ENCODE measurements around the gene GPR152.

GPR152 gene, protein sequence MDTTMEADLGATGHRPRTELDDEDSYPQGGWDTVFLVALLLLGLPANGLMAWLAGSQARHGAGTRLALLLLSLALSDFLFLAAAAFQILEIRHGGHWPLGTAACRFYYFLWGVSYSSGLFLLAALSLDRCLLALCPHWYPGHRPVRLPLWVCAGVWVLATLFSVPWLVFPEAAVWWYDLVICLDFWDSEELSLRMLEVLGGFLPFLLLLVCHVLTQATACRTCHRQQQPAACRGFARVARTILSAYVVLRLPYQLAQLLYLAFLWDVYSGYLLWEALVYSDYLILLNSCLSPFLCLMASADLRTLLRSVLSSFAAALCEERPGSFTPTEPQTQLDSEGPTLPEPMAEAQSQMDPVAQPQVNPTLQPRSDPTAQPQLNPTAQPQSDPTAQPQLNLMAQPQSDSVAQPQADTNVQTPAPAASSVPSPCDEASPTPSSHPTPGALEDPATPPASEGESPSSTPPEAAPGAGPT

DNA sequence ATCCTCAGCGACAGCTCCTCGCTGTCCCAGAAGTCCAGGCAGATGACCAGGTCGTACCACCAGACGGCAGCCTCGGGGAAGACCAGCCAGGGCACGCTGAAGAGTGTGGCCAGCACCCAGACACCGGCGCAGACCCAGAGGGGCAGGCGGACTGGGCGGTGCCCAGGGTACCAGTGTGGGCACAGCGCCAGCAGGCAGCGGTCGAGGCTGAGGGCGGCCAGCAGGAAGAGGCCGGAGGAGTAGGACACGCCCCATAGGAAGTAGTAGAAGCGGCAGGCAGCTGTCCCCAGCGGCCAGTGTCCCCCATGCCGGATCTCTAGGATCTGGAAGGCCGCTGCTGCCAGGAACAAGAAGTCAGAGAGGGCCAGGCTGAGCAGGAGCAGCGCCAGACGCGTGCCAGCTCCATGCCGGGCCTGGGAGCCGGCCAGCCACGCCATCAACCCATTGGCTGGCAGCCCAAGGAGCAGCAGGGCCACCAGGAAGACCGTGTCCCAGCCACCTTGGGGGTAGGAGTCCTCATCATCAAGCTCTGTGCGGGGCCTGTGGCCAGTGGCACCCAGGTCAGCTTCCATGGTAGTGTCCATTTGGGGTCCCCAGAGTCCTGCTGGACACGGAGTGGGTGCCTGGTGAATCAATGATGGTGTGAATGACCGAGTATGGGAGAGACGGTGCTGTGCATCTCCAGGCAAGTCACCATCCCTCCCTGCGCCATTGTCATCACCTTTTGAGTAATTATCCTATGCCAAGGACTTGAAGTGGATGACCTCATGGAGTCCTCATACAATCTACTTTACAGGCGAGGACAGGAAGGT lies at the start of gene GPR152:
TSS of gene GPR152 (minus strand) at position 589 of the 812 bp plus-strand sequence. CDS start at position 584, 5 bp downstream.
- DNase-seq = peak; percentile 4

DNA sequence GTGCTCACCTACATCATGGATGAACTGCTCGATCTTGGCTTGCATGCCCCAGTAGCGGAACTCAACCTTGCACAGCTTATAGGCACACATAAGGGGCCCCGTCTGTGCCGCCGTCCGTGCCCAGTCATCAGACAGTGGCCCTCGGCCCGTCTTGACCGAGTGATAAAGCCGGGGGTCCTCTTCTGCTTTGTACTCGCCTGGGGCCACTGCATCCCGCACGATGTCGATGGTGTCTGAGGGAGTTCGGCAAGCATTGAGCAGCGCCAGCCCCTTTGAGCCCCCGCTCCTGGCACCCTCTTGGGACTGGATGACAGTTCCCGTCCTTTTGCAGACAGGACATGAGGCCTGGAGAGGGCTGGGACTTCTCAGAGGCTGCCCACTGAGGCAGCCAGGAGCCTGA lies 49.3 kb upstream of the GPR152 start:
- DNase-seq = no peak

DNA sequence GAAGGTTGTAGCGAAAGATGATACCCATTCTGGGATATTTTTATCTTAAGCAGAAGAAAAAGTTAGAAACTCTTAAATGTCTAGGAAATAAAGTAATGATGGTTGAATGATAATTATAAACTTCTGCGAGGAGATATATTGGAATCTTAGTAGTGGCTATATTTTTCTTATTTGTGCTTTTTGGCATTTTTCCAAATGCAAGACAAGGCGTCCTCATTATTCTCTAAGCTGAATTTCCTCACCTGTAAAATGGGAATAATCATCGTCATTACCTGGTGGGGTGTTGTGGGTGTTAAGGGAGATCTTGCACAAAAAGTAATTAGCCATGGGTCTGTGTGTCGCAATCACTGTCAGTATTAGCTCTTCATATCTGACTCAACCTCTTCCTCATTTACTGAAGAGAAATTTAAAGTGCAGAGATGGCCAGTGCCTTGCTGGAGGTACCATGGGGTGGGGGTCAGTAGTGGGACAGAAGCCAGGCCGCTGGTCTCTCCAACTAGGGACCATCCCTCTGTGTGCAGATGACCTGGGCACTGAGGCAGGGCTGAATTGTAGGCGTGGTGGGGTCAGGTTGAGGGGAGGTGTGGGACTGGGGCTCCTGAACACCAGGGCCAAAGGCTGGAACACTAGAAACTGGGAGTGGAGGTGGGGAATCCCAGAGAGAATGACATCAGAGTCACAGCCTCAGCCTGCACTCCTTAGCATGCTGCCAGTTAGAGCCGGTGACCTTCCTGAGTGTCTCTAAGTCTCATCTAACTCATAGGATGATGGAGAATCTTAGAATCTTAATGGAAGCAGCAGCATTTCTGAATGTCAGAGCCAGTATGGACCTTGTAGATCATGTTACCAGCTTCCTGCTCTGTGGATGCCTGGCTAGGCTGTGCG lies 48.5 kb upstream of the GPR152 start:
- DNase-seq = no peak

DNA sequence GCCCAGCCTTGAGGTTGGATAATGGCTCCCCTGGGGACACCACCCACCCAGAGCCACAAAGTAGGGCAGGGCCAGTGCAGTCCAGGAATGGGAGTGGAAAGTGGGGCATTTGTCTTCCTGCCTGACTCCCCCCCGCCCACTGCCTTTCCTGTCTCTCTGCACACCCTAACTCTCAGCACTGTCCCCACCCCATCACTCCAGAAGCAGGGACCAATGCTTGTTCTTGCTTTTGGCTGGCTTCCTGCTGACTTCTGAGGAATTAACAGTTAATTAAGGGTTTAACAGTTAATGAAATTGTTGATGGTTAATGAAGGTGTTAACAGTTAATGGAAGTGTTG lies 47.9 kb upstream of the GPR152 start:
- no peak for DNase-seq

DNA sequence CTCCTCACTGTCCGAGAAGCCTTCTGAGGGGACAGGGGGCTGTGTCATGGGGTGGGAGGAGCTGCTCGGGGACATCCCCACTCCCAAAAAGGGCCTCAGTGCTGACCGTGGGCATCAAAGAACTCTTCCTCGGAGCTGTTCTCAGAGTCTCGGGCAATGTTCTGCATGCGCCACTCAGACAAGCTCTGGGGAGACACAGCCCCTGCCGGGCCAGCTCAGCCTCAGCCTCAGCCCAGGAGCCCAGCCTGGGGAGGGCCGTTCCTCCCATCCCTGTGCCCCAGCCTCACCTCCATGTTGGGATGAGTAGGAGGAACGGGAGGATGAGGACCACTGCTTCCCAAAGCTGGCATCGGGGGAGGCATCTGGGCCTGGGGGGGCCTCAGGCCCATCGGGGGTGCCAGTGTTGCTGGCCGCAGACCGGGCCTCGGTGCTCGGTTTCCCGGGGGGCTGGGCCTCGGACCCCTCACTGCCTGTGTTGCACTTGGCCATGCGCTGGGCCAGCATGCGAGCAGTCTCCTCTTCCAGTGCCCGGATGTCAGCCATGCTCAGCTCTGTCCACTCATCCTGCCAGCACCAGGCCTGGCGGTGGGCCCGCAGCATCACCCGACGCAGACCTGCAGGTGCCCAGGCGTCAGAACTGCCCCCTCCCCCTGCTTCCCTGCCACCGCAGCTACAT lies 47.4 kb upstream of the GPR152 start:
- DNase-seq = no peak

DNA sequence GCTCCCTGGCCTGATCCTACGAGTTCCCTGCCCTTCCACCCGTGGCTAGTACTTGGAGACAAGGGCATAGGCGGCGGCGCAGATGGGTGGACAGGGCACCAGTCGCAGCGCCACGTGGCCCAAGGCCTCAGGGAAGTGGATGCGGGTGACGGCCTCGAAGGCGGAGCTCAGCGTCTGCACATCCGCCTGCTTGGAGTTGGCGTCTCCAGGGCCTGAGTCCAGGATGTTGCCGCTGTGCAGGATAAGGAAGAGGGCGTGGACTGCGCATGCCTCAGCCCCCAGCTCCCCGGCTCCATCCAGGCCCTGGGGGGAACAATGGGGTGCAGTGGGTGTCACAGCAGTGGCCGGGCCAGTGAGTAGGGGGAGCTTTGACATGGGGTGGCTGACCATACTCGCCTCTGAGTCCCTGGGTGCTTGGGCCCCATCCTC lies 46.0 kb upstream of the GPR152 start:
- DNase-seq = no peak

DNA sequence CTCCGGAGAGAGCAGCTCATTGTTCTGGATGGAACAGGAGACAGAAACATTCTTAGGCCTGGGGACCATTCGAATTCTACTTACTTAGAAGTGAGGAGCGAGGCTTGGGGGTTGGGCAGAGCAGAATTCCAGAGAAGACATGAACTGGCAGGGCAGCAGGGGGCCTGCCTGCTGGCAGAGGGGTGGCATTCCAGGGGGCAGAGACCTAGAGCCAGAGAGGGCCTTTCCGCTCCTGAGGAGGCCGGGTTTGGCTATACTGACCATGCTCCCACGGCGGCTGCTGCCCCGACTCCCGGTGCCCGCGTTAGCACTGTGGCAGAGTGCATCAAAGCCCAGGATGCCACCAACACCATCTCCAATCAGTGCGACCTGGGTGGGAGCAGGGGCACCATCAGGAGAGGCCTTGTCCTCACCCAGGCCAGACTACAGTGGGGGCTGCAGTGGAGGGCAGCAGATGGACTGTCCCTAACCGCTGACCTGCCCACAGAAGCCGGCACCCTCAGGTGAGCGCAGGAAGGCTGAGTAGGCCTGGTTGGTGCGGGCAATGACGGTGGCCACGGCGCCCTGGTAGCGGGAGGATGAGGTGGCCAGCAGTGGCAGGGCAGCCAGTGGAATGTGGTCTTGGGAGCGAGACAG lies 45.2 kb upstream of the GPR152 start:
- no peak for DNase-seq

DNA sequence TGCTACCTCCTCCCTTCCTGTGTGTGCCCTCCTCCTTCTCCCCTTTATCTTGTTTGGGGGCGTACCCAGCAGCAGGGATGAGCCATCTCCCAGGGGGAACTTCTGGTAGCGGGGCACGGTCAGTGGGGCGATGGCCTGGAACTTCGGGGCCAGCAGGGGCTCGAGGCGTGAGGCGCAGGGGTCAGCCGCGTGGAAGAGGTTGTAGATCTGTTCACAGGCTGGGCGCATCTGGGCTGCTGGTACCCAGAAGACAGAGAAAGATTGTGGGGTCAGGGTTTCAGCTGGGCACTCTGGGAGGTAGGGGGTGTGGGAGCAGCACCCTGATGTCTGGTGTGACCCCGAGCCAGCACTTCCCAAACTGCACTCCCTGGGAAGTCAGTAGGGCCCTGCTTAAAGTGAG lies 43.6 kb upstream of the GPR152 start:
- no peak for DNase-seq

DNA sequence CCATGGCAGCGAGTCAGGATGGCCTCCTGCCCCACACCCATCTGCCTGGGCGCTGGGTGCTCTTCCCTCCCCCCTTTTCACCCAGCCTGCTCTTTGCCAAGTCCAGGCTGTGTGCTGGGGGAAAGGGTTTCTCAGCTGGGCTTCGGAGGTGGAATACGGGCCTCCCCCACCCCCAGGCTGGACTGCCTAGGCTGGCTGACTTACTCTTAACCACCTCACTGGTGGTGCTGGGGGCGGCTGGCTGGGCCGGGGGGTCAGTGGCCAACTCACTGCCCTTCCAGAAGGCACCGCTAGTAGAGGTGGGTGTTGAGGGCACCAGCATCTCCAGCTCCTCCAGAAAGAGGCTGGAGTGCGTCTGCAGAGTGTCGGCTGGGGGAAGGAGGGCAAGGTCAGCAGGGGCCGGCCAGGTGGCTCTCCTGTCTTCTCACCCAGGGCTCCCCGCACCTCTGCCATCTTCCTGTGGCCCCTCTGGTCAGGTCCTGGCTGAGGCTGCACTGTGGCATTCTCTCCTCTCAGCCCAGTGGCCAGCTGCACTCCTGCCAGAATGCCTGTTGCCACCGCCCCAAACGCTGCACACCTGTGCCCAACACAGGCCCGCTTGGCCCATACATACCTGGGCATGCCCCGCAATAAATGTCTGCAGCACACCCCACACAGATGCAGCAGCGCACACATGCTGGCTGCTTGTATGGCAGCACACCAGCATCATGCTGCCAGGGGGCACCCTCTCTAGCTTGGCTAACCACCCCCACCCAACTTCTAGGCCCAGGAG lies 42.9 kb upstream of the GPR152 start:
- DNase-seq = no peak

DNA sequence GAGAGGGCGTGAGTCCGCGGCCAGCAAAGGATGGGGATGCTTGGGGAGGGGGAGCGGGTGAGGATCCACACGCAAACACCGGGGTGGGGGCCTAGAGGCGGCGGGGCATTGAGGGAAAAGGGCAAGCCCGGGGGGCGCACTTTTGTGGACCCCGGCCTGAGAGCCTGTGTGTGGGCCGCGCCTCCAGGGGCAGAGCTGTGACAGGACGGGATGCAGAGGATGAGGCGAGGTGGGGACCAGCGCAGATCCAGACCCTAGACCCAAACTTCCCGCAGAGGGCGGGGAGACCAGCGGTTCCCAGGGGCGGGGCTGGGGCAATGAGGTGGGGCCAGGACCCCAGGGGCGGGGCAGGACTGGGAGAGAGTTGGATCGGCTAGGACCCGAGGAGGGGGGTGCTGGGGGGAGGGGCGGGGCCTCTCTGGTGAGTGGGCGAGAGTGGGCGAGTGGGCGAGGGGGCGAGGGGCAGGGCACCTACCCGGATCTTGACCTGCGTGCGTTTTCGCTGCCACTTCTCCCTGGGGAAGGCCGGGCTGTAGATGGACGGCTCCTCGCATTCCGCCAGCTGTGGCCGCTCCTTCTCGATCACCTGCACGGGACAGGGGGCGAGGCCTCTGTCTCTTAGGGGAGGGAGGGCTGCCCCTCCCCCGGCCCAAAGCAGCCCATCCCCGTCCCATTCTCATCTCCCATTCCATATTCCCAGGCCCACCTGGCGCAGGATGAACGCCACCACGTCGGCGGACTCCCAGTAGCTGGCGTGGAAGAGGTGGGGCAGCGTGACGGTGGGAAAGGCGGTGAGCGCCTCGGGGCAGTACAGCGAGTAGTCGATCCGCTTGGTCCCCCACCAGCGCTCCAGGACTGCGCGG lies 42.1 kb upstream of the GPR152 start:
- no peak for DNase-seq

DNA sequence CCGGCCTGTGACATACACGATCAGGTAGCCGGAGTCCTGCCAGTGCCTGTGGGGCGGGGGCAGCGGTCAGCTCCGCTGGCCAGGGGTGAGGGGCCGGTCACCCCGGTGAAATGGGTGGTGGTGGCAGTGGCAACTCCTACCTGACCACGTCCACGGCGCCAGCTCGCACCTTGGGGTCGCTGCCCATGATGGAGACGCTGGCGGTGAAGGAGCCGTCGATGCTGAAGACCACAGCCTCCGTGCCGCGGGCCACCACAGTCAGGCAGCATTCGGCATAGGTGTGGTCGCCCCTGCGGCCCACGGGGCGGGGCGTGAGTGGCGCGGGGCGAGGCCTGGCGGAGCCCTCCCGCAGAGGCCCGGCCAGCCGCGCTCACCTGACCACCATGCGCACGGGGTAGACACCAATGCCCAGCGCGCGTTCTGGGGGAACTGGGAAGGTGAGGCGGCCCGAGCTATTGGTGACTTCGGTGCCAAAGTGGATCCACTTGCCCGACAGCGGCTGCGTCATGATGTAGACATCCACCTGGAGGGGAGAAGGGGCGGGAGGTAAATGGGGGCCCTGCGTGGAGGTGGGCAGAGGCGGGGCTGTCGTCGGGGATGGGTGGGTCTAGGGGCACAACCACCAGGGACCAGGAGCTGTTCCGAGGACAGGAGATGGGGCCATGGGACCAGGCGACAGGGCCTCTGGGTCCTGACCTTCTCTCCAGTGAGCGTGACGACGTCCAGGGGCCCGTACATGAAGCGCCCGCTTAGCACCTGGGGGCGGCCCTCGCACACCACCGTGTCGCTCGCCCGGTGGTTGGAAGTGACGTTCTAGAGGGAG lies 41.2 kb upstream of the GPR152 start:
- no peak for DNase-seq

DNA sequence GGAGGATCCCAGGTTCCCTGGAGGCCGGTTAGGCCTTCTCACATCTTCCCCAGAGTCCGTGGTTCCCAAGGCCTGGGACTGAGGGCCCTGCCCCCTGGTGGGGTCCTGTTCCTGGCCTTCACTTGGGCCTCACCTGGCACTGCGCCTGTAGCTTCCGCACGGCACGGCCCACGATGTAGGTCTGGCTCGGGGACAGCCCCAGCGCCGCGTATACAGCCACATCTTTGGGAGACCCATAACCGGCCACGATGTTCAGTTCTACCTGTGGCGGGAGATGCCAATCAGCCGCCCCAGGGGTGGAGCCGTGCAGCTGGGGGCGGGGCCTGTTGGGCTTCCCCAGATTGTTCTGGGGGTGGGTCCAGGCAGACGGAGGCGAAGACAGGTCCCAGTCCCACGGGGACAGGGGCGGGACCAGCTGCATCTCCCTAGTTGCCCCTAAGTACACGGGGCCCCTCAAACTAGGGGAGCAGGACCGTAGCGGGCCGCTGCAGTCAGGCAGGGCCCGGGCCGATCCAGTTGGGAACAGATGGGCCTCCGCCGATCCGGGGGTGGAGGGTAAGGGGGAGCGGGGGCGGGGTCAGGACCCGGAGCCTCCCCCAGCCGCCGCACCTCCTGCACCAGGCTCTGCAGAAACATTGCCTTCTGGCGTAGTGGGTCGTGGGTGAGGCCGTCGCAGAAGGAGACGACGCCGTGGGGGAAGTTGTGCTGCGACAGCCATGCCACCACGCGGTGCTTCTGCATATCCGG lies 40.4 kb upstream of the GPR152 start:
- DNase-seq = no peak

DNA sequence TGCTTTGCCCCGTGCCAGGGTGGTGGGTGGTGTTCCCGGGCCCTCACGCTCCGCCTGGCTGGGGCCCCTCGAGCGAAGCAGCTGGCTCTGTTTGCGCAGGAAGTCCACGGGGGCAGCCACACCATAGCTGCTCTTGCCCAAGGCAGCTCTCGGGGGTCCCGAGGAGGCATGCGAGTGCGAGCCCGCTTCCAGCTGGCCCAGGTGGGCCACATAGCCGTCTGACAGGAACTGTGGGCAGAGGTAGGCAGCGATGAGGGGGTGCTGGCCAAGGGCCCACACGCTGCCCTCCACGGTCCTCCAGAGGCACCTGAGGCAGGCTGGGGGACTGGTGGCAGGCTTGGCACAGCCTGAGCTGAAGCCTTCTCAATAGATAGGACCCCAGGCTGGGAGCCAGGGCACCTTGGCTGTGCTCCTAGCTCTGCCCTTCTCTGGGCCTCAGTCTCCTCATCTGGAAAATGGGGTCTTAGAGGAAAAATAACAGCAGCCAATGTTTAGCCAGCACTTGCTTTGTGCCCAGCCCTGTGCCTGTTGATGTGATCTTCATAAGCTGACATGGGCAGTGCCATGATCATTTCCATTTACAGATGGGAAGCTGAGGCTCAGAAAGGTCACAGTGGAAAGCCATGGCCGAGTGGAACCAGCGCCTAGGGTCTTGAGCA lies 39.7 kb upstream of the GPR152 start:
- DNase-seq = no peak

DNA sequence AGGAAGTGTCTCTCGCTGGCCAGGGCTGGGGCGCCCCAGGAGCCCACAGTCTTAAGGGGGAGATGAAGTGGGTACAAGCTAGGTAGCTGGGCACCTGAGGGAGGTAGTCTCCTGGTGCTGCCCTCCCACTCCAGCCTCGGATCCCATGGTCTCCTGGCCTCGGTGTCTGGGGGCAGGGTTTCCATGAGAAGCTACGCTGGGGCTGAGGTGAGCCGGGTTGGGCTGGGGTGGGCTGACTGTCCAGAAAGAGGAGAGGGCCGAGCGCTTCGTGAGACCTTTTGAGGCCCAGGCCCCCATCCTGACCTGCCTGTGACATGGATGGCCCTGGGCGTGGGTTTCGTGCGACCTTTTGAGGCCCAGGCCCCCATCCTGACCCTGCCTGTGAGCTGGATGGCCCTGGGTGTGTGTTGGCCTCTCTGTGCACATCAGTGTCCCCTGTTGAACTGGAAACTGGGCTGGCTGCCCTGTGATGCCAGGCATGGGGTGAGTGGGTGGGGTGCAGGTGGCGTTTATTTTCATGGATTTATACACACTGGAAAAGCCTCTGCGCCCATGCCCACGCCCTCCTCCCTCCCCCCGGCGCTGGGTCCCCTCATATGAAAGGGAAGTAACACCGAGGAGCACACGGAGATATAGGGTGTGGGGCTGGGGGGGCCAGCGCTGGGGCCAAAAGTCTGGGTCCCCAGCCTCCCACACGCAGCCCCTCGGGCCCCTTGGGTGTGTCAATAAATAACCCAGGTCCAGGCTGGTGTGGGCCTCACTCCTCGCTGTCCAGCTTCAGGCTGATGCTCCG lies 38.9 kb upstream of the GPR152 start:
- no peak for DNase-seq

DNA sequence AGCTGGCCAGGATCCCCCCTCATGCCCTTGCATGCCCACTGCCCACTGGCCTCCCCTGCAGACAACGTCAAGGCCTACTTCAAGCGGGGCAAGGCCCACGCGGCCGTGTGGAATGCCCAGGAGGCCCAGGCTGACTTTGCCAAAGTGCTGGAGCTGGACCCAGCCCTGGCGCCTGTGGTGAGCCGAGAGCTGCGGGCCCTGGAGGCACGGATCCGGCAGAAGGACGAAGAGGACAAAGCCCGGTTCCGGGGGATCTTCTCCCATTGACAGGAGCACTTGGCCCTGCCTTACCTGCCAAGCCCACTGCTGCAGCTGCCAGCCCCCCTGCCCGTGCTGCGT lies 38.2 kb upstream of the GPR152 start:
- DNase-seq = no peak

DNA sequence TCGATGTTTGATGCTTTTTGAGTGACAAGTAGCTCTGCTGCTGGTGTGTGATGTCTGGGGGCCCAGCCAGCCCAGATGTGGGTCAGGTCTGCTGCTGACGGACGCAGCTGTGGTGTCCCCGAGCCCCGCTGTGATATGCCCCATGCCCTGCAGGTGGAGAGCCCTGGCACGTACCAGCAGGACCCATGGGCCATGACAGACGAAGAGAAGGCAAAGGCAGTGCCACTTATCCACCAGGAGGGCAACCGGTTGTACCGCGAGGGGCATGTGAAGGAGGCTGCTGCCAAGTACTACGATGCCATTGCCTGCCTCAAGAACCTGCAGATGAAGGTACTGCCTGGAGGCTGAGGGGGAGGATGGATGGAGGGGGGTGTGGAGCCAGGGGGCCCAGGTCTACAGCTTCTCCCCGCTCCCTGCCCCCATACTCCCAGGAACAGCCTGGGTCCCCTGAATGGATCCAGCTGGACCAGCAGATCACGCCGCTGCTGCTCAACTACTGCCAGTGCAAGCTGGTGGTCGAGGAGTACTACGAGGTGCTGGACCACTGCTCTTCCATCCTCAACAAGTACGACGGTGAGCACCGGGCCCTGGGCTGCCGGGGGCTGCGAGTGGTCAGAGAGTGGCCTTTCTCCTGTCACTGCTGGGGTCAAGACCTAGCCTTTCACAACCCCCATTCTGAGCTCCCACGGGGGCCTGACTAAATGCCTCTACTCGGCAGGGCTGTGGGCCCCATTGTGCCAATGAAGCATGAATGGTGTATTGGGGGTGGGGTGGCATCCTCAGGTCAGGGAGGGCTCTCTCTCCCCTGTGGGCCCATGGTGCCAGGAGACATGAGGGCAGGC lies 37.6 kb upstream of the GPR152 start:
- no peak for DNase-seq
